Fibroblast of villous mesenchyme (primary cell): Measurements from ENCODE around the gene LRP1B. TPM values are rescaled to one million over a fixed set of nuclear protein-coding genes. Genes with fewer than 3 reads are reported as not detected.

ENCODE experiments used
- DNase-seq: peaks from one replicate; pipeline ENCODE4 v3.0.0-alpha.2; 2010; ENCODE audit warnings: low read depth
- H3K4me3 ChIP-seq: 2 replicates; pipeline ENCODE4 v1.5.1; 2011; ENCODE audit warnings: low read depth, mild to moderate bottlenecking, low read length
- total RNA-seq: library from RNA; depleted of rRNA; stranded (reverse); fragments of >200 nt; gene quantifications from 2 replicates; pipeline ENCODE4 v1.2.3, GENCODE V29; 2012
- TF ChIP-seq, protein P1 (sequence below): IDR thresholded peaks from 2 replicates; pipeline ENCODE4 v1.5.1; 2012; ENCODE audit warnings: low read depth, mild to moderate bottlenecking, low read length; ENCODE audit not compliant: insufficient read depth

Gene LRP1B
- total RNA-seq, 1 donor, result 2.2 TPM

DNA sequence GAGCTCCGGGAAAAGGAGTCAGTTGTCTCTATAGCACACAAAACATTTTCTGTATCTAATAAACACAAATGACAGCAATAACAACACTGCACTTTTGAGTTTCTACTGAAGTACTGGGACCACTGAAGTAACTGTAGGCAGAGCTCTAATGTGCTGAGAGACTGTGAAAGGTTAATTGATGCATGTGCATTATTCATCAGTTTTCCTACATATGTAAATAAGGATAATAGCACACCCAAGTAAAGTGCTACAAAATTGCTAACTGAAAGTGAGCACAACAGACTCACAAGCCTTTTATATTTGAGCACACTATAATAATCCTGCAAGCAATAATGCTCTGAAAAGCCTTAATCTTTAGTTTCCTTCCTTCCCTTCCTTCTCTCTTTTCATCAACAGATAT is 1051.6 kb downstream of the LRP1B start:
- H3K4me3 ChIP-seq, result no peak overlapping the region
- no peak for DNase-seq
- TF ChIP-seq, protein P1, sequence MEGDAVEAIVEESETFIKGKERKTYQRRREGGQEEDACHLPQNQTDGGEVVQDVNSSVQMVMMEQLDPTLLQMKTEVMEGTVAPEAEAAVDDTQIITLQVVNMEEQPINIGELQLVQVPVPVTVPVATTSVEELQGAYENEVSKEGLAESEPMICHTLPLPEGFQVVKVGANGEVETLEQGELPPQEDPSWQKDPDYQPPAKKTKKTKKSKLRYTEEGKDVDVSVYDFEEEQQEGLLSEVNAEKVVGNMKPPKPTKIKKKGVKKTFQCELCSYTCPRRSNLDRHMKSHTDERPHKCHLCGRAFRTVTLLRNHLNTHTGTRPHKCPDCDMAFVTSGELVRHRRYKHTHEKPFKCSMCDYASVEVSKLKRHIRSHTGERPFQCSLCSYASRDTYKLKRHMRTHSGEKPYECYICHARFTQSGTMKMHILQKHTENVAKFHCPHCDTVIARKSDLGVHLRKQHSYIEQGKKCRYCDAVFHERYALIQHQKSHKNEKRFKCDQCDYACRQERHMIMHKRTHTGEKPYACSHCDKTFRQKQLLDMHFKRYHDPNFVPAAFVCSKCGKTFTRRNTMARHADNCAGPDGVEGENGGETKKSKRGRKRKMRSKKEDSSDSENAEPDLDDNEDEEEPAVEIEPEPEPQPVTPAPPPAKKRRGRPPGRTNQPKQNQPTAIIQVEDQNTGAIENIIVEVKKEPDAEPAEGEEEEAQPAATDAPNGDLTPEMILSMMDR, result no peak

DNA sequence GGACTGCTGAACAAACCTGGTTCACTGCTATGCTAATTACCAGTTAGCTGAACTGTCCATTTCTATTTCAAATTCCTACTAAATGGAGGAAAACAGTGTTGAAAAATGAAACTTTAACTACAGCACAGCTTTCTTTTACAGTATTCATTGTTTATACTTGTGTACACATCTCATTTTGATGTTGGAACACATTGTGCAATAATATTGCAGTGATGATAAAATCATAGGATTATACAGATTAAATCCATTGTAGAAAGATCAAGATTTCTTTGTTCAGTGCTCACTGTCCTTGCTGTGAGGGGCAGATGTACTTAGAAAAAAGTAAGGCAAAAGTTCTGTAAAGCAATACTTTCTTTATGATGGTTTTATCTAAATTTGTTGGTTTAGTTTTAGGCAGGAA is 1055.1 kb downstream of the LRP1B start:
- TF ChIP-seq, protein P1, result no peak
- DNase-seq, result no peak
- H3K4me3 ChIP-seq, result no peak overlapping the region

DNA sequence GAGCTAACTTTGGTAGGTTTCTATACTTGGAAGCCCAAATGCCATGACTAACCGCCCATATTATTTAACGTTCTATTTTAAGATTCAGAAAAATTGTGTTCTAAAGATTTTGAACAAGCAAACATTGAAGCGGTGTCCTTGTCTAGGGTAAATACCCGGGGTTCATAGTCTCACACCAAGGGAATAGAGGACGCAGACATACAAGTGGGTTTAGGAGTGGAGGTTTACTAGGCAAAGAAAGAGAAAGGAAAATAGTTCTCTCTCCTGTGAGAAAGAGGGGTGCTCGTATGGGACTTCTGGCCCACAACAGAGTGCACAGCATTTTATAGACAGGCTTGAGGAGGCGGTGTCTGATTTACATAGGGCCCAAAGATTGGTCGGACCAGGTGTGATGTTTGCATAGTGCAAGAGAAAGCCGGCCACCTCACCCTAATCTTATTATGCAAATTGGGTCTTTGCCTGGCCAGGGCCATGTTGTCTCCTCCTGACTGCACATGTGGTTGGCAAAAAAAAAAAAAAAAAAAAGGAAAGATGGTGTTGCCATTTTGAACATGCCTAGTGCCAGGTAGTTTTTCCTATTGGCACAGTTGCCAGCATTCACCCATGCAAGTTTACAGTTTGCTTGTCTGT is 1062.6 kb downstream of the LRP1B start:
- TF ChIP-seq, protein P1, result no peak
- no peak for DNase-seq
- H3K4me3 ChIP-seq, result no peak overlapping the region

DNA sequence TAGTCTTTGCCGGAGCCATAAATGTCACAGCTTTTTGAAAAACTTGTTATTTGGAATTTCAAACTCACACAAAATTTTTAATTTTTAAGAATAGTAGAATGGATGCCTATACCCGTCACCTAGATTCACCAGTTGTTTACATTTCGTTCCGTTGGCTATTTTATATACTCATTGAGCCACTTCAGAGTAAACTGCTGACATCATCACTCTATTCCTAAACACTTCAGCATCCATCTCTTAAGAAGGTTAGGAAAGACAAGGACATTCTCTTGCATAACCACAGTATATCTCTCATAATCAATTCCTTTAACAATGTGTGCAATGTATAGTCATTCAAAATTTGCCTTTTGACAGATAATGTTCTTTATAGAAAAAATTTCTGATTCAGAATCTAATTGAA is 1065.8 kb downstream of the LRP1B start:
- TF ChIP-seq, protein P1, result no peak
- H3K4me3 ChIP-seq, result no peak overlapping the region
- DNase-seq, result no peak

DNA sequence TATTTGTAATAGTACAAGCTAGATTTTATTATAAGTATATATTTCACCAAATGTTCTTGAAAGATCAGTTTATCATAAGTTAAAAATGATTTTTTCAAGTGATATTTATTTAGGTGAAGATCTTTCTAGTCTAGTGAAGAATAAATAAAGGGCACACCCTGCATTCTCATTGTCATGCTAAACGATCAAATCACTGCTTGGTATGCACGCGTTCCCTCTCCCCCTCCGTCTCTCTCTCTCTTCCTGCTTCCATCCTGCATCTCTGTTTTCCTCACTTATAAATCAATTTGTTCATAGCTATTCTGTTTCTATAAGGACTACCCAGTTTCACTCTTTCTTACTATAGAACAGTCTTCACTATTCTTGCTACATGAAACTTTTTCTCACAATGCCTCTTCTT is 1067.4 kb downstream of the LRP1B start:
- no peak for DNase-seq
- H3K4me3 ChIP-seq, result no peak overlapping the region
- TF ChIP-seq, protein P1, result no peak

DNA sequence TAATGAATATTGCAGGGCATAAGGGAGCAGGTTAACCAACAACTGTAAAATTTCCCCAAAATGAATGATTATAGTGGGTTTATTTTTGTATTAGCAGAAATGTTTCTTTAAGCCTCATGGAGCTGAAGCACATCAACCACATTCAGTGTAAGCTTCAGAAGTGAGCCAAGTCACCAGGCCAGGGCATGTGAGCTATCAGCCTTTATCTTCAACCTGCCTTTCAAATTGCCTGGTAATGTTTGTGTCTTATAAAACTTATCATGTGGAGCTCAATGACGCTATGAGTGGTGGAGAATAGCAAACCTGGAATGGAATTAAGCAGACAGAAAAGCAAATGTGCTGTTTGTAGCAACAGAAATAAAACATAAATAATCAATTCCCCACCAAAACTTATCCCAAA is 1068.4 kb downstream of the LRP1B start:
- no peak overlapping the region for H3K4me3 ChIP-seq
- TF ChIP-seq, protein P1, result no peak
- no peak for DNase-seq

DNA sequence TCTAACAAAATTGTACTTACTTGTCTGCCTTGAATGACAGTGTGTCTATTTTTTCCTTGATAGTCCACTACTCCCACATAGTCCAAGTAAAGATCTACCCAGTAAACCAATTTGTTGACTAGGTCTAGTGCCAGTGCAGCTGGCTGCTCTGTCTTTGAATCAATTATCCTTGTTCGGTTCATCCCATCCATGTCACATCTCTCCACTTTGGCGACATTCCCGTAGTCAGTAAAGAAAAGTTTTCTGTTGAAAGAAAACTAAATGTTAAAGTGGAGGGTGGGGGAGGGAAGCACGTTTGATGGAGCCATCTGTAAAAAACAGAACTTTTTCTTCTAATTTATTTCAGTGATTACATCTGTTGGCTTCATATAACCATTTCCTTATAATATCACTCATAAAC is 1068.8 kb downstream of the LRP1B start:
- no peak overlapping the region for H3K4me3 ChIP-seq
- DNase-seq, result no peak
- TF ChIP-seq, protein P1, result no peak
